Epithelial cell of proximal tubule (primary cell): ENCODE results near the gene SRP68. TPM values are rescaled to one million over a fixed set of nuclear protein-coding genes. Genes with fewer than 3 reads are reported as not detected.

ENCODE experiments used
- DNase-seq: peaks from one replicate; pipeline ENCODE4 v3.0.0-alpha.2; 2011; ENCODE audit warnings: low read depth
- H3K4me3 ChIP-seq: 2 replicates; pipeline ENCODE4 v1.5.1; 2011; ENCODE audit warnings: low read depth, mild to moderate bottlenecking, low read length
- CTCF ChIP-seq: conservative IDR thresholded peaks from 2 replicates; pipeline ENCODE4 v1.5.1; 2012; ENCODE audit warnings: low read depth, mild to moderate bottlenecking, low read length
- total RNA-seq: library from RNA; depleted of rRNA; stranded (reverse); fragments of >200 nt; gene quantifications from 2 replicates; pipeline ENCODE4 v1.2.3, GENCODE V29; 2015

SRP68 gene
- total RNA-seq, 1 donor from 2014 or later, result 15.3 TPM

DNA sequence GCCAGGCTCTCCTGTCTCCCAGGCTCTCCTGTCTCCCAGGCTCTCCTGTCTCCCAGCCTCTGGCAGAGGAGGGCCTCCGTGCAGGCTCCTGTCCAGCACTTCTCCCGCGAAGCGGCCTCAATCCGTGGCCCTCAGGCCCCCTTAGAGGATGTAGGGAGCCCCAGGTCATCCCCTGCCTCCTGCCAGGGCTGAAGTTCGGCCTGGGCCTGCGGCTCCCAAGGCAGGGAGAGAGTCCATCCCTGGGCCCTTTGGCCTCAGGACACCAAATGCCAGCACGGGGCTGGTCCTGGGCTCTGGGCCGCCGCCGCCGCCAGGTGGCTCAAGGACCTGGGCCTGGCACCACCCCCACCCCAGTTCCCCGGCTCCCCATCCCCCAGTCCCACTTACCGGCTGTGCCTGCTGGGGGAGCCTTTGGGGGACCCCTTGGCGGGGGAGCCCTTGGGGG lies 45.6 kb downstream of the SRP68 start:
- DNase-seq, result no peak
- H3K4me3 ChIP-seq, result peak overlapping the region; percentile 63

DNA sequence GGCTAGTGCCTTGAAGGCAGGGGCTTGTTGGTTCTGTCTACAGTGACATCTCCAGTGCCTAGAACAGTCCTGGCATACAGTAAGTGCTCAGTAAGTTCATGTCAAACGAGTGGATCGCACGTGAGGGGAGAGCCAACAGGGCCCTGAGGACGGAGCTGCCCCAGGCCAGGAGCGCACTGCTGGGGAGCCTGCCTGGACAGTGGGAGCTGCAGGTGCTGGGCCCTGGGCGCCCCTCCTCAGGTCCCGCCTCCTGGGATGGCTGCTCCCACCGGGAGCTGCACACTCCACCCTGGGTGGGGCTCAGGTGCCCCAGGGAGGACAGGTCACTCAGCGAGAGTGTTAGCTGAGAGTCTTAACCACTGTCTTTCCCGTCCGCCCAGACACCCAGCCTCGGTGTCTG lies 47.0 kb downstream of the SRP68 start:
- DNase-seq, result no peak
- TF ChIP-seq CTCF, result no peak
- H3K4me3 ChIP-seq, result no peak overlapping the region

More for the DNA sequence above, 45.6 kb downstream of the SRP68 start:
- peak; percentile 37 for TF ChIP-seq CTCF

GRCh38 chr17:76024353-76024752 lies 48.0 kb downstream of the SRP68 start:
- DNase-seq, result no peak
- TF ChIP-seq CTCF, result no peak
- no peak overlapping the region for H3K4me3 ChIP-seq

- no peak for DNase-seq
- TF ChIP-seq CTCF, result no peak
- no peak overlapping the region for H3K4me3 ChIP-seq
Measured at GRCh38 chr17:76023900-76024237, 48.4 kb downstream of the SRP68 start.

- no peak for DNase-seq
- no peak overlapping the region for H3K4me3 ChIP-seq
- TF ChIP-seq CTCF, result no peak
Measured at GRCh38 chr17:76022973-76023899, 49.1 kb downstream of the SRP68 start.

- DNase-seq, result no peak
- no peak overlapping the region for H3K4me3 ChIP-seq
- no peak for TF ChIP-seq CTCF
Measured at GRCh38 chr17:76022285-76022684, 50.0 kb downstream of the SRP68 start.
